HepG2 (cell line): ENCODE measurements around the gene VPS25. TPM values are rescaled to one million over a fixed set of nuclear protein-coding genes. Genes with fewer than 3 reads are reported as not detected.

Source experiments
- CBX5 ChIP-seq: sonication (generic); formaldehyde crosslinking; IDR thresholded peaks from 2 replicates; pipeline ENCODE4 v1.4.0; 2020; ENCODE audit warnings: missing genetic modification reagents, borderline replicate concordance
- FOSL2 ChIP-seq: sonication (generic); formaldehyde crosslinking; IDR thresholded peaks from 2 replicates; pipeline ENCODE4 v1.4.0; 2020; ENCODE audit warnings: missing genetic modification reagents
- HIVEP1 ChIP-seq: sonication (generic); formaldehyde crosslinking; IDR thresholded peaks from 2 replicates; pipeline ENCODE4 v1.4.0; 2020; ENCODE audit warnings: mild to moderate bottlenecking, missing genetic modification reagents
- MBD4 ChIP-seq: IDR thresholded peaks from 2 replicates; pipeline ENCODE4 v1.6.1; 2012; ENCODE audit warnings: low read length, inconsistent platforms, borderline replicate concordance
- SNAPC4 ChIP-seq: sonication (generic); formaldehyde crosslinking; IDR thresholded peaks from 2 replicates; pipeline ENCODE4 v1.4.0; 2020; ENCODE audit warnings: mild to moderate bottlenecking, missing genetic modification reagents
- ZBTB39 ChIP-seq: sonication (generic); formaldehyde crosslinking; IDR thresholded peaks from 2 replicates; pipeline ENCODE4 v1.5.0; 2020; ENCODE audit warnings: missing genetic modification reagents
- ZNF142 ChIP-seq: sonication (generic); formaldehyde crosslinking; IDR thresholded peaks from 2 replicates; pipeline ENCODE4 v1.4.0; 2020; ENCODE audit warnings: missing genetic modification reagents
- ZNF230 ChIP-seq: sonication (generic); formaldehyde crosslinking; IDR thresholded peaks from 2 replicates; pipeline ENCODE4 v1.4.0; 2020; ENCODE audit warnings: mild to moderate bottlenecking, missing genetic modification reagents
- ZNF30 ChIP-seq: sonication (generic); formaldehyde crosslinking; IDR thresholded peaks from 2 replicates; pipeline ENCODE4 v1.5.0; 2020; ENCODE audit warnings: mild to moderate bottlenecking, missing genetic modification reagents
- ZNF326 ChIP-seq: sonication (generic); formaldehyde crosslinking; IDR thresholded peaks from 2 replicates; pipeline ENCODE4 v1.4.0; 2020; ENCODE audit warnings: missing genetic modification reagents, borderline replicate concordance
- ZNF430 ChIP-seq: sonication (generic); formaldehyde crosslinking; IDR thresholded peaks from 2 replicates; pipeline ENCODE4 v1.9.0; 2021; ENCODE audit warnings: mild to moderate bottlenecking, missing genetic modification reagents
- ZNF775 ChIP-seq: sonication (generic); formaldehyde crosslinking; IDR thresholded peaks from 2 replicates; pipeline ENCODE4 v1.4.0; 2020; ENCODE audit warnings: missing genetic modification reagents, mild to moderate bottlenecking, moderate library complexity, borderline replicate concordance
- polyA plus RNA-seq, 8 experiments: library from polyadenylated mRNA; depleted of rRNA in 3 of 8; stranded (reverse) in 7 of 8; unstranded in 1 of 8; fragments of >200 nt; fragmentation: Illumina TruSeq in 4 of 8; extraction: Trizol in 4 of 8; gene quantifications; 2 replicates each; pipeline versions ENCODE4 v1.2.1 to v1.2.3, GENCODE V29; 2011 to 2016; ENCODE audit warnings: low read depth in 4 of 8, missing spikeins in 1 of 8, mixed read lengths in 1 of 8; ENCODE audit not compliant: insufficient read depth in 1 of 8
- total RNA-seq, 5 experiments: library from RNA; depleted of rRNA; stranded (reverse); fragments of >200 nt; fragmentation: Illumina TruSeq; extraction: Trizol; gene quantifications; 2 replicates each; pipeline ENCODE4 v1.2.3, GENCODE V29; 2016; ENCODE audit warnings: low read depth in 1 of 5
- TF ChIP-seq, protein P1 (sequence below): sonication (generic); formaldehyde crosslinking; IDR thresholded peaks from 2 replicates; pipeline ENCODE4 v1.4.0; 2020; ENCODE audit warnings: missing genetic modification reagents, mild to moderate bottlenecking, borderline replicate concordance

Gene VPS25
- total and polyA plus RNA-seq, 2 of the 13 experiments (the other 11 are each of a cell fraction or from before 2014, with no cell fraction given), result 161 to 249 TPM

DNA sequence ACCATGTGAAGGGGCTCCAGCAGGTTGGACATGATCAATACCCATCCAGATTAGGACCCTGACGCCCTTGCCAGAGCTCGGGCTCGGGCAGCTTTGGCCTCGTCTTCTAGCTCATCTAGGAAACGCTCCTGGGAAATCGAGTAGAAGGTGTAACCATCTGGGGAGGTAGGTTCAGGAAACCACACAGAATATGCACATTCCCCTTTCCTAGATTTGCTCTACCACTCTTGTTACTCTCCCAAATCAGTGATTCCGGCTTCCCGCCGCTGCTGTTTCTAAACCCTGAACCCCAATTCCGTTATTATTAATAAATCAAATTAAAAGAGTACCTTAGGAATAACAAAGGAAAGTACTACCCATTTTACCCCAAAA lies 24.7 kb downstream of the VPS25 start (continued):
- TF ChIP-seq, protein P1, sequence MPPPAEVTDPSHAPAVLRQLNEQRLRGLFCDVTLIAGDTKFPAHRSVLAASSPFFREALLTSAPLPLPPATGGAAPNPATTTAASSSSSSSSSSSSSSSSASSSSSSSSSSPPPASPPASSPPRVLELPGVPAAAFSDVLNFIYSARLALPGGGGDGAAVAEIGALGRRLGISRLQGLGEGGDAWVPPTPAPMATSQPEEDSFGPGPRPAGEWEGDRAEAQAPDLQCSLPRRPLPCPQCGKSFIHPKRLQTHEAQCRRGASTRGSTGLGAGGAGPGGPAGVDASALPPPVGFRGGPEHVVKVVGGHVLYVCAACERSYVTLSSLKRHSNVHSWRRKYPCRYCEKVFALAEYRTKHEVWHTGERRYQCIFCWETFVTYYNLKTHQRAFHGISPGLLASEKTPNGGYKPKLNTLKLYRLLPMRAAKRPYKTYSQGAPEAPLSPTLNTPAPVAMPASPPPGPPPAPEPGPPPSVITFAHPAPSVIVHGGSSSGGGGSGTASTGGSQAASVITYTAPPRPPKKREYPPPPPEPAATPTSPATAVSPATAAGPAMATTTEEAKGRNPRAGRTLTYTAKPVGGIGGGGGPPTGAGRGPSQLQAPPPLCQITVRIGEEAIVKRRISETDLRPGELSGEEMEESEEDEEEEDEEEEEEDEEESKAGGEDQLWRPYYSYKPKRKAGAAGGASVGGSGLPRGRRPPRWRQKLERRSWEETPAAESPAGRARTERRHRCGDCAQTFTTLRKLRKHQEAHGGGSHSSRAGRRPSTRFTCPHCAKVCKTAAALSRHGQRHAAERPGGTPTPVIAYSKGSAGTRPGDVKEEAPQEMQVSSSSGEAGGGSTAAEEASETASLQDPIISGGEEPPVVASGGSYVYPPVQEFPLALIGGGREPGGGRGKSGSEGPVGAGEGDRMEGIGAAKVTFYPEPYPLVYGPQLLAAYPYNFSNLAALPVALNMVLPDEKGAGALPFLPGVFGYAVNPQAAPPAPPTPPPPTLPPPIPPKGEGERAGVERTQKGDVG, result no peak
- TF ChIP-seq ZNF30 (CRISPR knock-in tag) (0 out of 2 replicates have a peak, but pooled peaks have one; percentile 78), ZNF142 (CRISPR knock-in tag) (0 out of 2 replicates have a peak, but pooled peaks have one; percentile 2), ZNF326 (CRISPR knock-in tag) (0 out of 2 replicates have a peak, but pooled peaks have one; percentile 1), ZBTB39 (CRISPR knock-in tag) (no peak; the same call in 1 of the 2 replicates), FOSL2 (no peak), ZNF230 (CRISPR knock-in tag) (no peak), CBX5 (CRISPR knock-in tag) (no peak), HIVEP1 (CRISPR knock-in tag) (no peak), ZNF775 (CRISPR knock-in tag) (no peak), MBD4 (no peak), SNAPC4 (no peak), ZNF430 (CRISPR knock-in tag) (peak; percentile 37; the same call in 1 of the 2 replicates)
